HG03354 (cell line): Measurements from ENCODE around the gene PPARD.

ENCODE experiments used
- ATAC-seq: cut with Tn5 transposase; IDR thresholded peaks from one replicate; pipeline ENCODE4 v1.9.1; 2021; ENCODE audit warnings: mild to moderate bottlenecking; ENCODE audit not compliant: unreplicated experiment, poor library complexity, severe bottlenecking

The PPARD gene

DNA sequence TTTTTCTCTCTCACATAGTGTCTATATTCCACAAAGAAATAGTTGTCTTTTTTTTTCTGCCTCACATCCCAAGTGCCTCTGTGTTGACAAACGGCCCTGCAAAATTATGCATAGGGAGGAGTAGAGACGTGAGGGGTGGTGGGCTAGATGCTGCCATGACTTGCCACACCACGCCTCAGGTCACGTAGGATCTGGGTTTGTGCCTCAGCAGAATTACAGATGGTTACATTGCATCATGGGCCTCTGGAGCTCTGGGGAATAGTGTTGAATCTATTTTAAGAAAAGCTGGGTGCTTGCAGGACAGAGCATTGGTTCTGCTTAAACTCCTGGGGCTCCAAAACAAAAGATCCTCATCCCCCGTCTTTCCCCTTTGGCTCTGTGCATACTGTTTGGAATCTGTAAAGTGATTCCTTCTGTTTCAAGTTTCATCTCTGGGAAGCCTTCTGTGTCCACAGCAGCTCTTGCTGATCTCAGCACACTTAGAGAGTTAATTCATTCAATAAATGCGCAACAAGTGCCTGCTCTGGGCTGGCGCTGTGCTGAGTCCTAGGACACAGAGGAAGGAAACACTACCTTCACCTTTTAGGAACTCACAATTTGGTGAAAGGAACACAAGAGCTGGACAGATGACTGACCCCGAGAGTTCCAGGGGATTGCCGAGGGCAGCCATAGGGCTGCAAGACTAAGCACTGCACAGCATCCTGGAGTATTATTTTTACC is 112.2 kb downstream of the PPARD start:
- no peak for ATAC-seq

DNA sequence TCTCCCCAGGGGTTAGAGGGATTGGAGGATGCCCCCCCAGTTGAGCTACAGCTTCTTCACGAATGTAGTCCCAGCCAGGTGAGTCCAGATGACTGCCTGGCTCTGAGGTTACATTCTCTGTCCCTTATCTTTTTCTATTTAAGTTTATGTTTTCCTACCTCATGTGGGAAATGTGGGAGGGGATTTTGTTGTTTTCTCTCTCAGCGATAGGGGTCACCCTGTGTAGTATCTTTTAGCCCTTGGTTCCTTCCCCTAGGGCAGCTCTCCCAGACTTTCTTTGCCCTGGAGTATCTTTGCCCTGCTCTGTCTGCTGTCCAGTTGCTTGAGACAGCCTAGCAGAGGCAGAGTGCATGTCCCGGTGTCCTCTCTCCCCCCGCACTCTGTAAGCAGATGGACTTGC is 115.5 kb downstream of the PPARD start:
- no peak for ATAC-seq

- ATAC-seq: no peak
Observed at GRCh38 chr6:35461270-35461669, 118.9 kb downstream of the PPARD start.

- no peak for ATAC-seq
Observed at GRCh38 chr6:35463292-35463691, 120.9 kb downstream of the PPARD start.

- no peak for ATAC-seq
Observed at GRCh38 chr6:35465646-35466045, 123.3 kb downstream of the PPARD start.

GRCh38 chr6:35468181-35468979 is 126.0 kb downstream of the PPARD start, which contains the start of gene RPL10A:
RPL10A (plus strand) TSS chr6:35468401; CDS start chr6:35468435, 34 bp downstream.
- peak; percentile 75 for ATAC-seq

DNA sequence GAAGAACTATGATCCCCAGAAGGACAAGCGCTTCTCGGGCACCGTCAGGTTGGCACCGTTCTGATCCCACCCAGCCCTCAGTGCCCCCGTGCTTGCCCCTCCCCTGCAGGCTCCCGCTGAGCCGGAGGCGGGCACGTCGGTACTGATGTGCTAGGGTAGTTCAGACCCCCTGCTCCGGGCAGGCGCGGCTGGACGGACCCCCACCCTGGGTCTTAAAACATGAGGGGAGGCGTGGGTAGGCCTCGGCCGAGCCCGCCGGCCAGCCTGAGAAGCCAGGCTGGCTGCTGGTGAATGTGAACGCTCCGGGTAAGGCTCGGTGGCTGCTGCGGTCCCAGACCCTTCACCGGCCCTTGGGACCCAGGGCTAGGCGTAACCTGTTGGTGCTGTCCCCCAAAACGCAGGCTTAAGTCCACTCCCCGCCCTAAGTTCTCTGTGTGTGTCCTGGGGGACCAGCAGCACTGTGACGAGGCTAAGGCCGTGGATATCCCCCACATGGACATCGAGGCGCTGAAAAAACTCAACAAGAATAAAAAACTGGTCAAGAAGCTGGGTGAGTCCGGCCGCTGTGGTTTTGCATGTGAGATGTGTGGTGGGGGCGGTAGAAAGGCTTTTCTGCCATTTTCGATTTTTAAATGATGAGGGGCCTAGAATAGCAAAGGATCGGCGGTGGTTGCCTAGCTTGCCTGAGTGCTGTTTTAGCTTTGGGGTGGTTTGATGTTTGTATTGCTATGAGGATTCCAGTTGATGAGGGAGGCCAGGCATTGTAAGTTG is 126.8 kb downstream of the PPARD start:
- ATAC-seq: no peak

GRCh38 chr6:35469751-35470662 is 127.6 kb downstream of the PPARD start:
- ATAC-seq: no peak

GRCh38 chr6:35470663-35471120 is 128.3 kb downstream of the PPARD start:
- no peak for ATAC-seq

DNA sequence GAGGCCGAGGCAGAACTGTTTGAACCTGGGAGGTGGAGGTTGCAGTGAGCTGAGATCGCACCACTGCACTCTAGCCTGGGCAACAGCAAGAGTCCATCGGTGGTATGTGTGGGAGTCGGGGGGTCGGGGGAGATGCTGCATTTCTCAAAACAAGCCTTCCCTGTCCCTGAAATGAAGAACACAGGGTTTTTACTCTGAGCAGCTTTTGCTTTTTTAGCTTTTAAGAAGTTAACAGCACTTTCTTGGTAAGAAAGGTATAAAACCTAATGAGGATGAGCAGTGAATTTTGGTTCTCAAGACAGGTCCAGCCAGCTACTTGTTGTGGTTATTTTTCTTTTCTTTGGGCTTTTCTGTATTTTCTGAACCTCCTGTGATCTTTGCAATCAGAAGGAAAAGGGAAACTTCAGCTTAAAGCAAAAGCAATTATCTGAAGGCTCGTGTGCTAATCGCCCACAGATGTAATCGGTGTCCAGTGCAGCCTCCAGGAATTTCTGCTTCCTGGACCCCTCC is 129.5 kb downstream of the PPARD start:
- no peak for ATAC-seq

DNA sequence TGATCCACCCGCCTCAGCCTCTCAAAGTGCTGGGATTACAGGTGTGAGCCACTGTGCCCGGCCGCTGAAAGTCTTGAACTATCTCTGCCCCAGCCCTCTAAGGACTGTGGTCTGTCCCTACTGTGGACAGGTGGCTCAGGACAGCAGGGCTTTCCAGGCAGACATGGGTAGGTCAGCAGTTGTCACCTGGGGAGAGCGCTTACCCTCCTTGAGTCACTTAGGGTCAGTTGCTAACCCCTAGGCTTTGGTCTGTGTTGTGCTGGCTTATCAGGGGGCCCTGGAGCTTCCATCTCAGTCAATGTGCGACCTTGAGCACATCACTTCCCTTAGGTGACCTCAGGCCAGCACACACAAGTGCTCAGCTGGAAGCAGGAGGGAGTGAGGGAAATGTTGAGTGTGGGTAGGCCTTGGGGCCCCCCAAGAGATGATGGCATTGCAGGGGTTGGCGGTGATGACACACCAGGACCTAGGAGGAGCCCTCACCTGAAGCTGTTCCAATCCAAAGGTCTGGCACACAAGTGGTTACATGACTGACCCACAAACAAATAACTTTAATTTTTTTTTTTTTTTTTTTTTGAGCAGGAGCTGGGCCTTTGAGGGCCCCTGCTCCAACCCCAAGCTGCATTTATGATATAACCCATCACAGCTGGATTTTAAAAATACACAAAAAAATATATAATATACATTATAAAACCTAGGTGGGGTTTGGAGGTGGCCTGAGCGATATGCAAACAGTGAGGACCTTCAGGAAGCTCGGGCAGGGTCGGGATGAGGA is 130.9 kb downstream of the PPARD start:
- no peak for ATAC-seq

GRCh38 chr6:35473850-35474130 is 131.4 kb downstream of the PPARD start:
- no peak for ATAC-seq

DNA sequence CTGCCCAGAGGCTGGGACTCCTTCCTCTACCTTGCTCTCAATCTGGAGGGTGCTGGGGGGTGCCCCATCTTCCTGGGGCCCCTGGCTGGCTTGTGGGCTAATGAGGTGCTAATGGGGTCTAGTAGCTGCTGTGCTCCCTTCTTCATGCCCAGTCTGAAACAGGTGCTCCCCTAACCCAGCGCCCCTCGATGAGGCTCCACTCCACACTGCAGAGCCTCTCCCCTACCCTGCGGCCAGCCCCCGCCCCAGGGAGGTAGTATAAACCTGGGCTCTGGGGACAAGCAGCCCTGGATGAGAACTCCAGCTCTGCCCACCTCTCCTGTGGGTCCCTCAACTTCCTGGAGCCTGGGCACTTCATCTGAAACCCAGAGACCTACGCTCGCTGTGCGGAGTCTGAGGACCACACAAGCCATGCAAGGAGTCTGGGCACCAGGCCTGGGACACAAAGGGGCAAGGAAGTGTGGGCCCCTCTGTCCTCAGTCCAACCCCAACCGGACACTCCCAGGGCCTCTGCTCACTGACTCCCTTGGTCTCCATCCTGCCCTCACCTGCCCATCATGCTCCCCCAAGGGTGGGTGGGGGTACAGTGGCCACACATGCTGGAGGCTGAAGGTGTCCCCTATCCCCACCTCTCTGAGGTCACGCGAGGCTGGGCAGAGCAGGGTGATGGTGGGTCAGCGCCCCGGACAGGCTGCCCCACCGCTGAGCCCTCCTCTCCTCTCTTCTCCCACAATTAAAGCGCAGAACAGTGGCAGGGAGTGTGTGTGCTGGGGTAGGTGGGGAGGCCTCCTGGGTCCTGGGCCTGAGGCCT is 132.0 kb downstream of the PPARD start:
- ATAC-seq: no peak

DNA sequence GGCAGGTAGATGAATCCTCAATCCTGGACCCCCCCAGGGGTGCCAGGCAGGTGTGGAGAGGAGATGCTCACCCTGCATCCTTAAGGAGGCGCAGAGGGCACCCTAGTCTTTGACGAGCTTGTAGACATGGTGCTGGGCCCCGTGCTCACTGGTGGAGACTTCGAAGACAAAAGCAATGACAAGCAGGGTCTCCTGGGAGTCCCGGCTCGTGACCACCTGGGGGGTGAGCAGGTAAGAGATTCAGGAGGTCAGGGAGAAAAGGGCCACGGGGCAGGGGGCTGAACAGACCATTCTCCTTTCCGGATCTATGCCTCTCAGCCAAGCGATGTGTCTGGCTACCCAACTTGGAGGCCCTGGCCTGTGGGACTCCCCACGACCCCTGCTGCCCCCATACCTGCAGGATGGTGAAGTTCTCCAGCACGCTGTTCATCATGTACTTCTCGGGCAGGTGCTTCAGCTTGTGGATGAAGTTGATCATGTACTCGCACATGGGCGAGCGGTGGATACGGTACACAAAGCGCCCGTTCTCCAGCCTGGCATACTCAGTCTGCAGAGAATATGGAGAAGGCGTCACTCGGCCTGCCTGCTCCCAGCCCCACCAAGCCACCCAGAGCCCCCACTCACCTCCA is 132.7 kb downstream of the PPARD start:
- no peak for ATAC-seq

GRCh38 chr6:35475573-35475972 is 133.2 kb downstream of the PPARD start:
- ATAC-seq: no peak

- ATAC-seq: no peak
Observed at GRCh38 chr6:35476004-35476403, 133.6 kb downstream of the PPARD start.

DNA sequence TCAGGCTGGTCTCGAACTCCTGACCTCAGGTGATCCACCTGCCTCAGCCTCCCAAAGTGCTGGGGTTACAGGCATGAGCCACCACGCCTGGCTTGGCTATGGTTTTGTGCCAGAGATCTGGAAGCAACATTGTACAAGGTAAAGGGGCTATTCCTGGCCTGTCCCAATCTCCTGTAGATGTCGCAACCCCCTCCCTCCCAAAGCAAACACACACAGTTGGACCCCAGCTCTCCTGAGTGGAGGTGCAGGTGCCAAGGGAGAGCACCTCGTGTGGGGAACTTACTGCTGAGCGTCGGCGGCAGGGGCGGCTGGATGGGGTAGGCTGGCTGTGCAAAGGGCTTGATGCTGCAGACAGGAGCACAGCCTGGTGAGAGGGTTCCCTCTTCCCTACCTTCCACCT is 134.7 kb downstream of the PPARD start:
- ATAC-seq: no peak
